Left ventricle myocardium inferior (tissue), 1 donor: Measurements from ENCODE around the gene MT1A. TPM values are rescaled to one million over a fixed set of nuclear protein-coding genes. Genes with fewer than 3 reads are reported as not detected.

ENCODE experiments used
- DNase-seq: peaks from one replicate; pipeline ENCODE4 v3.0.0-alpha.2; 2020
- H3K27ac ChIP-seq: fragments of 200-600 bp; replicated peaks from 2 replicates; pipeline ENCODE4 v1.8.0; 2021
- H3K27me3 ChIP-seq: fragments of 200-600 bp; 2 replicates; pipeline ENCODE4 v1.8.0; 2021; ENCODE audit warnings: low read depth
- H3K36me3 ChIP-seq: fragments of 200-600 bp; 2 replicates; pipeline ENCODE4 v1.8.0; 2021
- H3K4me1 ChIP-seq: fragments of 200-600 bp; 2 replicates; pipeline ENCODE4 v1.8.0; 2021
- H3K4me3 ChIP-seq: fragments of 200-600 bp; 2 replicates; pipeline ENCODE4 v1.8.0; 2021; ENCODE audit warnings: mild to moderate bottlenecking, moderate library complexity
- H3K9me3 ChIP-seq: fragments of 200-600 bp; replicated peaks from 2 replicates; pipeline ENCODE4 v1.8.0; 2021
- CTCF ChIP-seq: fragments of 200-600 bp; IDR thresholded peaks from 2 replicates; pipeline ENCODE4 v1.8.0; 2021; ENCODE audit warnings: antibody characterized with exemption, mild to moderate bottlenecking, borderline replicate concordance
- intact Hi-C: fragments of 100-400 bp; cut with micrococcal nuclease; formaldehyde crosslinking; loops from one replicate; pipeline ENCODE4 v1.11.0; 2022
- total RNA-seq: library from RNA; stranded (reverse); fragmentation: NEBNext Ultra II Directional; extraction: Animal tissue kit (Norgen Biotek cat#: 25700); gene quantifications from one replicate; pipeline ENCODE4 v1.2.1, GENCODE V29; 2021
- donor health status: DM: no; HTN: yes; CAD: no; lungs with severe emphysema.

MT1A gene
- total RNA-seq, 1 donor from 2014 or later: 1.2 TPM

- H3K4me1 ChIP-seq: peaks cover 13% of the 10 kb centered on the region
- H3K9me3 ChIP-seq: no peaks in the 10 kb centered on the region
- H3K27me3 ChIP-seq: peaks cover 85% of the 10 kb centered on the region
- no peak overlapping the region for H3K27ac ChIP-seq
- DNase-seq: no peak
- intact Hi-C loops: no loop called here
- no peak for TF ChIP-seq CTCF
- H3K36me3 ChIP-seq: no peaks in the 10 kb centered on the region
- no peak overlapping the region for H3K4me3 ChIP-seq
Observed at GRCh38 chr16:56645311-56645710, 6.8 kb downstream of the MT1A start.

DNA sequence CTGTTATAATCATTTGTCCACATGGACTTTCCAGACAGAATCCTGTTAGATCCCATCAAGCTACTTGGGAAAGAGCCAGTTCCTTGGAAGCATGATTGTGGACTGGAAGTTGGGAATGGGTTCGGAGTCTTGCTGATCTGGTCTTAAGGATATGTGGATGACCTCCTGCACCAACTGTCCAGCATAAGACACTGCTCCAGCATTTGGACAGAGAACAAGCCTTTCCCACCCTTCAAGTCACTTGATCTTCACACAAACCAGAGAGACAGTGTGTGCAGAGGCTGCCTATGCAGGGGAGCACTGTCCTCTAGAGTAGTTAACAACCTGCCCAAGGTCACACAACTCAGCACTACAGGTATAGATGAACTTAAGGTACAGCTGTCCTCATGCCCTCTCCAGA, 7.4 kb downstream of the MT1A start:
- TF ChIP-seq CTCF: no peak
- Histone ChIP-seq H3K4me1 (peaks cover 13% of the 10 kb centered on the region), H3K36me3 (no peaks in the 10 kb centered on the region), H3K27ac (no peak overlapping the region), H3K9me3 (no peaks in the 10 kb centered on the region), H3K4me3 (no peak overlapping the region), H3K27me3 (peaks cover 85% of the 10 kb centered on the region)
- DNase-seq: no peak
- intact Hi-C loops: no loop called here

- intact Hi-C loops: no loop called here
- peaks cover 12% of the 10 kb centered on the region for H3K4me1 ChIP-seq
- H3K27me3 ChIP-seq: peaks cover 86% of the 10 kb centered on the region
- H3K36me3 ChIP-seq: no peaks in the 10 kb centered on the region
- no peak for TF ChIP-seq CTCF
- no peaks in the 10 kb centered on the region for H3K9me3 ChIP-seq
- DNase-seq: no peak
- no peak overlapping the region for H3K27ac ChIP-seq
- no peak overlapping the region for H3K4me3 ChIP-seq
Observed at GRCh38 chr16:56647641-56648431, 9.4 kb downstream of the MT1A start.

DNA sequence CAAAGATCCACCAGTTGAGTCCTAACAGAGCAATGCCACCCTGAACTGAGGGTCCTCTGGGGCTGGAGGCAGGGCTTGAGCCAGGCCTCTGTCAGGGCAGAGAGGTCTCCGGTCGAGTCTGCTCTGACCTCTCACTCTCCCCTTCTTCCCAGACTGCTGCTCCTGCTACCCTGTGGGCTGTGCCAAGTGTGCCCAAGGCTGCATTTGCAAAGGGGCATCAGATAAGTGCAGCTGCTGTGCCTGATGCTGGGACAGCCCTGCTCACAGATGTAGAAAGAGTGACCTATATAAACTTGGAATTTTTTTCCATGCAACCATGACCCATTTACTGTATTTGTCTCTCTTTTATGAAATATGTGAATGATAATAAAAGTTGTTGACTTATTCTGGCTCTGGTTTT, 10.8 kb downstream of the MT1A start:
- intact Hi-C loops: no loop called here
- no peak overlapping the region for H3K27ac ChIP-seq
- H3K4me1 ChIP-seq: no peaks in the 10 kb centered on the region
- H3K27me3 ChIP-seq: peaks cover 72% of the 10 kb centered on the region
- no peaks in the 10 kb centered on the region for H3K36me3 ChIP-seq
- no peak overlapping the region for H3K4me3 ChIP-seq
- DNase-seq: no peak
- H3K9me3 ChIP-seq: no peaks in the 10 kb centered on the region
- no peak for TF ChIP-seq CTCF

DNA sequence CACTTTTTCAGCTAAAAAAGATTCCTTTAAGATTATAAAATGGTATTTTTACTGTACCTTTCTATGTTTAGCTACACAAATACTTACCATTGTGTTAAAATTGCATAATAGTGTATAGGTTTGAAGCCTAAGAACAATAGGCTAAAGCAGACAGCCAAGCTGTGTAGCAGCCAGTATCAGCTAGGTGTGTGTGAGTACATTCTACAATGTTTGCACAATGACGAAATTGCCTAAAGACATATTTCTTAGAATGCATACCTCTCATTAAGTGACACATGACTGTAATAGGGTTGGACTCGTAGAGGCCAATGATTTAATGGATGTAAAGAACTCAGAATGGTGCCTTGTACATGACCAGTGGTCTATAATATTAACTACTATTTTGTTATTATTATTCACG, 11.4 kb downstream of the MT1A start:
- intact Hi-C loops: no loop called here
- peaks cover 66% of the 10 kb centered on the region for H3K27me3 ChIP-seq
- no peak for TF ChIP-seq CTCF

More for the DNA sequence above, 11.4 kb downstream of the MT1A start:
- Histone ChIP-seq H3K4me1 (no peaks in the 10 kb centered on the region), H3K36me3 (no peaks in the 10 kb centered on the region), H3K4me3 (no peak overlapping the region), H3K9me3 (no peaks in the 10 kb centered on the region), H3K27ac (no peak overlapping the region)
- no peak for DNase-seq
